ENCODE results near the gene GGTA1.

Gene GGTA1

GRCh38 chr9:121545150-121545874, 45.7 kb upstream of the GGTA1 start:
- Histone ChIP-seq H2AFZ (ENCODE audit: low read length) (peak overlapping the region; percentile 95; the same call in 1 of the 2 replicates), H4K20me1 (ENCODE audit: insufficient read depth, low read length, poor library complexity, severe bottlenecking) (no peaks in the 10 kb centered on the region), H3K4me3 (ENCODE audit: low read length, poor library complexity, severe bottlenecking) (no peak overlapping the region), H3K27me3 (ENCODE audit: insufficient read depth, low read length, poor library complexity, severe bottlenecking) (no peaks in the 10 kb centered on the region), H3K36me3 (ENCODE audit: insufficient read depth, low read length) (no peaks in the 10 kb centered on the region), H3K9ac (ENCODE audit: low read depth, low read length, poor library complexity, severe bottlenecking) (no peak overlapping the region), H3K9me3 (ENCODE audit: insufficient read depth, low read depth, low read length) (no peaks in the 10 kb centered on the region), H3K79me2 (ENCODE audit: insufficient read depth, low read length) (no peaks in the 10 kb centered on the region), H3K9me2 (replicated peaks; ENCODE audit: low read depth, low read length) (no peaks in the 10 kb centered on the region), H3K4me1 (ENCODE audit: insufficient read depth, low read length, poor library complexity, severe bottlenecking) (peaks cover 4% of the 10 kb centered on the region), H3K4me2 (ENCODE audit: low read depth, low read length, poor library complexity, severe bottlenecking) (no peak overlapping the region), H3F3A (ENCODE audit: low read depth) (no peaks in the 10 kb centered on the region)
- TF ChIP-seq EZH2phosphoT487 (IDR thresholded peaks at IDR 0.05; ENCODE audit: borderline replicate concordance) (no peak), CTCF (conservative IDR thresholded peaks at IDR 0.05; ENCODE audit: low read length) (no peak)

- no peak overlapping the region for H2AFZ ChIP-seq (ENCODE audit: low read length)
- H3K9ac ChIP-seq (ENCODE audit: low read depth, low read length, poor library complexity, severe bottlenecking) = no peak overlapping the region
- no peaks in the 10 kb centered on the region for H3K9me3 ChIP-seq (ENCODE audit: insufficient read depth, low read depth, low read length)
- H3K4me3 ChIP-seq (ENCODE audit: low read length, poor library complexity, severe bottlenecking) = no peak overlapping the region
- no peaks in the 10 kb centered on the region for H3K27me3 ChIP-seq (ENCODE audit: insufficient read depth, low read length, poor library complexity, severe bottlenecking)
- no peak overlapping the region for H3K4me2 ChIP-seq (ENCODE audit: low read depth, low read length, poor library complexity, severe bottlenecking)
- H3K9me2 ChIP-seq (replicated peaks; ENCODE audit: low read depth, low read length) = no peaks in the 10 kb centered on the region
- no peak for TF ChIP-seq CTCF (conservative IDR thresholded peaks at IDR 0.05; ENCODE audit: low read length)
- no peak for TF ChIP-seq EZH2phosphoT487 (IDR thresholded peaks at IDR 0.05; ENCODE audit: borderline replicate concordance)
- H3F3A ChIP-seq (ENCODE audit: low read depth) = no peaks in the 10 kb centered on the region
- no peaks in the 10 kb centered on the region for H4K20me1 ChIP-seq (ENCODE audit: insufficient read depth, low read length, poor library complexity, severe bottlenecking)
- peaks cover 4% of the 10 kb centered on the region for H3K4me1 ChIP-seq (ENCODE audit: insufficient read depth, low read length, poor library complexity, severe bottlenecking)
- no peaks in the 10 kb centered on the region for H3K79me2 ChIP-seq (ENCODE audit: insufficient read depth, low read length)
- H3K36me3 ChIP-seq (ENCODE audit: insufficient read depth, low read length) = no peaks in the 10 kb centered on the region
Measured at GRCh38 chr9:121542025-121542424, 42.4 kb upstream of the GGTA1 start.

- Histone ChIP-seq H3K27me3 (ENCODE audit: insufficient read depth, low read length, poor library complexity, severe bottlenecking) (no peaks in the 10 kb centered on the region), H3K9me2 (replicated peaks; ENCODE audit: low read depth, low read length) (no peaks in the 10 kb centered on the region), H3K4me1 (ENCODE audit: insufficient read depth, low read length, poor library complexity, severe bottlenecking) (peaks cover 3% of the 10 kb centered on the region), H3K9me3 (ENCODE audit: insufficient read depth, low read depth, low read length) (no peaks in the 10 kb centered on the region), H3K4me2 (ENCODE audit: low read depth, low read length, poor library complexity, severe bottlenecking) (no peak overlapping the region), H3K79me2 (ENCODE audit: insufficient read depth, low read length) (no peaks in the 10 kb centered on the region), H3F3A (ENCODE audit: low read depth) (no peaks in the 10 kb centered on the region), H3K4me3 (ENCODE audit: low read length, poor library complexity, severe bottlenecking) (no peak overlapping the region), H3K9ac (ENCODE audit: low read depth, low read length, poor library complexity, severe bottlenecking) (no peak overlapping the region), H3K36me3 (ENCODE audit: insufficient read depth, low read length) (no peaks in the 10 kb centered on the region), H4K20me1 (ENCODE audit: insufficient read depth, low read length, poor library complexity, severe bottlenecking) (no peaks in the 10 kb centered on the region), H2AFZ (ENCODE audit: low read length) (no peak overlapping the region)
- TF ChIP-seq EZH2phosphoT487 (IDR thresholded peaks at IDR 0.05; ENCODE audit: borderline replicate concordance) (no peak), CTCF (conservative IDR thresholded peaks at IDR 0.05; ENCODE audit: low read length) (no peak)
Measured at GRCh38 chr9:121541256-121541655, 41.6 kb upstream of the GGTA1 start.

Data from Loucy (cell line).